CD14-positive monocyte (primary cell): ENCODE data around the gene RASSF9. TPM values are rescaled to one million over a fixed set of nuclear protein-coding genes. Genes with fewer than 3 reads are reported as not detected.

Experiments
- DNase-seq, 3 donors: peaks; one replicate each; pipeline ENCODE4 v3.0.0-alpha.2; 2011 to 2022
- H2AFZ ChIP-seq: 2 replicates; pipeline ENCODE4 v1.6.0; 2012; ENCODE audit warnings: mild to moderate bottlenecking, low read depth, low read length, inconsistent platforms; ENCODE audit not compliant: insufficient read depth, poor library complexity, severe bottlenecking
- H3K27ac ChIP-seq, 2 donors: 1 replicate in 1 of 2; 2 replicates in 1 of 2; pipeline ENCODE4 v1.5.1; 2012 to 2013; ENCODE audit warnings: low read length in 2 of 2, control low read depth in 1 of 2, inconsistent platforms in 1 of 2, low read depth in 1 of 2, mild to moderate bottlenecking in 1 of 2
- H3K27me3 ChIP-seq, 2 donors: one replicate each; pipeline versions ENCODE4 v1.6.0 to v1.6.1; 2011 to 2013; ENCODE audit warnings: low read length in 2 of 2; ENCODE audit not compliant: control insufficient read depth in 2 of 2, insufficient read depth in 2 of 2
- H3K36me3 ChIP-seq, 2 donors: replicated peaks in 1 of 2; 1 replicate in 1 of 2; 2 replicates in 1 of 2; pipeline versions ENCODE4 v1.5.1 to v1.6.1; 2012 to 2013; ENCODE audit warnings: low read length in 2 of 2, control low read depth in 1 of 2, inconsistent platforms in 1 of 2, mild to moderate bottlenecking in 1 of 2; ENCODE audit not compliant: insufficient read depth in 2 of 2, control insufficient read depth in 1 of 2
- H3K4me1 ChIP-seq, 2 donors: 1 replicate in 1 of 2; 2 replicates in 1 of 2; pipeline versions ENCODE4 v1.5.1 to v1.6.1; 2012 to 2013; ENCODE audit warnings: low read length in 2 of 2, control low read depth in 1 of 2, inconsistent platforms in 1 of 2, mild to moderate bottlenecking in 1 of 2, moderate library complexity in 1 of 2; ENCODE audit not compliant: insufficient read depth in 2 of 2, control insufficient read depth in 1 of 2
- H3K4me2 ChIP-seq: replicated peaks from 2 replicates; pipeline ENCODE3; 2012; ENCODE audit warnings: low read length, moderate library complexity, mild to moderate bottlenecking; ENCODE audit not compliant: poor library complexity, severe bottlenecking; ENCODE audit errors: extremely low read depth
- H3K4me3 ChIP-seq, 3 experiments: fragments of 200-600 bp in 1 of 3; sonication (generic) in 1 of 3; replicated peaks in 1 of 3; 1 replicate in 2 of 3; 2 replicates in 1 of 3; pipeline ENCODE4 v1.5.1; 2011 to 2013; ENCODE audit warnings: low read length in 3 of 3, mild to moderate bottlenecking in 3 of 3, control low read depth in 2 of 3, low read depth in 2 of 3, inconsistent platforms in 1 of 3, moderate library complexity in 1 of 3
- H3K79me2 ChIP-seq: 2 replicates; pipeline ENCODE4 v1.6.0; 2012; ENCODE audit warnings: mild to moderate bottlenecking, control low read depth, inconsistent platforms, low read length, moderate library complexity; ENCODE audit not compliant: insufficient read depth
- H3K9ac ChIP-seq: 2 replicates; pipeline ENCODE4 v1.6.0; 2017; ENCODE audit warnings: low read length, mild to moderate bottlenecking; ENCODE audit not compliant: insufficient read depth, poor library complexity, severe bottlenecking
- H3K9me3 ChIP-seq, 2 donors: replicated peaks in 1 of 2; 1 replicate in 1 of 2; 2 replicates in 1 of 2; pipeline versions ENCODE4 v1.5.1 to v1.6.1; 2012 to 2013; ENCODE audit warnings: low read length in 2 of 2, control low read depth in 1 of 2; ENCODE audit not compliant: control insufficient read depth in 1 of 2, insufficient read depth in 1 of 2
- H4K20me1 ChIP-seq: 2 replicates; pipeline ENCODE4 v1.6.0; 2012; ENCODE audit warnings: mild to moderate bottlenecking, low read length, control low read depth, moderate library complexity; ENCODE audit not compliant: insufficient read depth
- H3K27ac Mint-ChIP-seq, 7 donors: one replicate each; pipeline ENCODE4 v1.8.0; 2020; ENCODE audit warnings: mild to moderate bottlenecking in 7 of 7, mixed read lengths in 7 of 7, moderate library complexity in 6 of 7, inconsistent platforms in 2 of 7
- H3K27me3 Mint-ChIP-seq, 3 donors: one replicate each; pipeline ENCODE4 v1.8.0; 2021 to 2022; ENCODE audit warnings: low read depth in 3 of 3, mild to moderate bottlenecking in 3 of 3, mixed read lengths in 3 of 3, moderate library complexity in 3 of 3, inconsistent platforms in 1 of 3
- H3K36me3 Mint-ChIP-seq, 2 donors: one replicate each; pipeline ENCODE4 v1.8.0; 2020; ENCODE audit warnings: mixed read lengths in 2 of 2, inconsistent platforms in 1 of 2, mild to moderate bottlenecking in 1 of 2
- H3K4me1 Mint-ChIP-seq: one replicate; pipeline ENCODE4 v1.8.0; 2020; ENCODE audit warnings: mild to moderate bottlenecking, mixed read lengths
- H3K4me3 Mint-ChIP-seq, 2 donors: one replicate each; pipeline ENCODE4 v1.8.0; 2020; ENCODE audit warnings: mild to moderate bottlenecking in 2 of 2, mixed read lengths in 2 of 2, moderate library complexity in 1 of 2
- H3K9me3 Mint-ChIP-seq, 7 donors: one replicate each; pipeline ENCODE4 v1.8.0; 2020 to 2022; ENCODE audit warnings: mixed read lengths in 7 of 7, mild to moderate bottlenecking in 6 of 7, moderate library complexity in 6 of 7, inconsistent platforms in 2 of 7
- CTCF ChIP-seq: fragments of 200-600 bp; IDR thresholded peaks from one replicate; pipeline ENCODE4 v1.8.0; 2022; ENCODE audit warnings: antibody characterized with exemption, mild to moderate bottlenecking
- WGBS: methylation state at CpG from one replicate; pipeline ENCODE4 v1.1.5; 2013; ENCODE audit warnings: missing lambda C conversion rate; ENCODE audit not compliant: insufficient coverage; 5-methylcytosine and 5-hydroxymethylcytosine counted together
- intact Hi-C, 2 donors: fragments of 100-400 bp; cut with micrococcal nuclease; formaldehyde crosslinking; loops; one replicate each; pipeline versions ENCODE4 v1.15.0 to v1.15.1; 2023
- polyA plus RNA-seq, 3 donors: library from polyadenylated mRNA; depleted of rRNA in 1 of 3; unstranded in 2 of 3; stranded (reverse) in 1 of 3; fragments of 300-500 nt in 2 of 3; fragments of >200 nt in 1 of 3; fragmentation: Illumina TruSeq in 2 of 3; gene quantifications; 1 replicate in 2 of 3; 2 replicates in 1 of 3; pipeline ENCODE4 v1.2.3, GENCODE V29; 2012 to 2021

The RASSF9 gene
- polyA plus RNA-seq, 3 donors = not detected

- H3K36me3 Mint-ChIP-seq = no peaks in the 10 kb centered on the region
- H3K4me1 Mint-ChIP-seq = no peaks in the 10 kb centered on the region
- H3K4me3 Mint-ChIP-seq = no peak overlapping the region
- H3K27me3 Mint-ChIP-seq = peaks cover 0 to 1% (median 0%) of the 10 kb centered on the region in 3 donors
- DNase-seq = no peak
- H2AFZ ChIP-seq = no peak overlapping the region
- H3K9me3 ChIP-seq = no peaks in the 10 kb centered on the region
- no peaks in the 10 kb centered on the region for H3K9me3 Mint-ChIP-seq
- WGBS = 81% methylated on average over 6 of the region's 6 CpGs
- H3K79me2 ChIP-seq = no peaks in the 10 kb centered on the region
- no peak overlapping the region for H3K4me3 ChIP-seq
- no peaks in the 10 kb centered on the region for H3K27me3 ChIP-seq
- H3K36me3 ChIP-seq = no peaks in the 10 kb centered on the region
- no peak overlapping the region for H3K27ac Mint-ChIP-seq
- H3K4me2 ChIP-seq = no peak overlapping the region
- H4K20me1 ChIP-seq = no peaks in the 10 kb centered on the region
- no peak for TF ChIP-seq CTCF
- intact Hi-C loops = no loop called here
- H3K9ac ChIP-seq = no peak overlapping the region
- H3K27ac ChIP-seq = no peak overlapping the region
- H3K4me1 ChIP-seq = no peaks in the 10 kb centered on the region
Measured at GRCh38 chr12:85865890-85866289, 29.7 kb upstream of the RASSF9 start.

DNA sequence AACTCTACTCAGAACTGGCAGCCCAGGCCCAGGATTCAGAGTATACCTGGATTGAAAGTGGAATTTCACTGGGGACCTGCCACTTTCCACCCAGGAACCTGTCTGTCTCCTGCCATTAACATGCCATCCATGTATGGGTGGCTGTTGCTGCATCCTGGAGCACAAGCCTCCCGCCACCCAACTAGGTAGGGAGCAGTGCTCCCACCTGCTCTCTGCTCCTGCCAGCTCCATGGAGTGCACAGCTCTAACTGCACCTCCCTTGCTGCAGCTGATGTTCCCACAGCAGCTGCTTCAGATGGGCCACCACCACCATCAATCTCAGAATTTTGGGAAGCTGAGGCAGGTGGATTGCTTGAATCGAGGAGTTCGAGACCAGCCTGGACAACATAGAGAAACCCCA lies 20.8 kb upstream of the RASSF9 start:
- no peaks in the 10 kb centered on the region for H3K4me1 ChIP-seq
- no peak for DNase-seq
- H3K36me3 Mint-ChIP-seq = no peaks in the 10 kb centered on the region
- H4K20me1 ChIP-seq = no peaks in the 10 kb centered on the region
- intact Hi-C loops = no loop called here
- H3K27ac ChIP-seq = no peak overlapping the region
- H3K36me3 ChIP-seq = no peaks in the 10 kb centered on the region
- no peak overlapping the region for H3K27ac Mint-ChIP-seq
- H3K4me2 ChIP-seq = no peak overlapping the region
- no peaks in the 10 kb centered on the region for H3K27me3 ChIP-seq
- H3K27me3 Mint-ChIP-seq = no peaks in the 10 kb centered on the region
- TF ChIP-seq CTCF = no peak
- 100% methylated on average over 1 of the region's 3 CpGs for WGBS
- H2AFZ ChIP-seq = no peak overlapping the region
- H3K9me3 ChIP-seq = peaks cover 0 to 5% of the 10 kb centered on the region in 2 donors
- H3K9ac ChIP-seq = no peak overlapping the region
- no peaks in the 10 kb centered on the region for H3K4me1 Mint-ChIP-seq
- H3K79me2 ChIP-seq = no peaks in the 10 kb centered on the region
- no peak overlapping the region for H3K4me3 ChIP-seq
- peaks cover 0 to 3% (median 0%) of the 10 kb centered on the region in 7 donors for H3K9me3 Mint-ChIP-seq
- no peak overlapping the region for H3K4me3 Mint-ChIP-seq
